ENCODE results near the gene RACK1.
"Not testable (repeated sequence)": the region's sequence is repeated elsewhere in the genome, so short reads cannot be mapped to it uniquely, and the experiment has no call there.

- TF ChIP-seq, protein P1, sequence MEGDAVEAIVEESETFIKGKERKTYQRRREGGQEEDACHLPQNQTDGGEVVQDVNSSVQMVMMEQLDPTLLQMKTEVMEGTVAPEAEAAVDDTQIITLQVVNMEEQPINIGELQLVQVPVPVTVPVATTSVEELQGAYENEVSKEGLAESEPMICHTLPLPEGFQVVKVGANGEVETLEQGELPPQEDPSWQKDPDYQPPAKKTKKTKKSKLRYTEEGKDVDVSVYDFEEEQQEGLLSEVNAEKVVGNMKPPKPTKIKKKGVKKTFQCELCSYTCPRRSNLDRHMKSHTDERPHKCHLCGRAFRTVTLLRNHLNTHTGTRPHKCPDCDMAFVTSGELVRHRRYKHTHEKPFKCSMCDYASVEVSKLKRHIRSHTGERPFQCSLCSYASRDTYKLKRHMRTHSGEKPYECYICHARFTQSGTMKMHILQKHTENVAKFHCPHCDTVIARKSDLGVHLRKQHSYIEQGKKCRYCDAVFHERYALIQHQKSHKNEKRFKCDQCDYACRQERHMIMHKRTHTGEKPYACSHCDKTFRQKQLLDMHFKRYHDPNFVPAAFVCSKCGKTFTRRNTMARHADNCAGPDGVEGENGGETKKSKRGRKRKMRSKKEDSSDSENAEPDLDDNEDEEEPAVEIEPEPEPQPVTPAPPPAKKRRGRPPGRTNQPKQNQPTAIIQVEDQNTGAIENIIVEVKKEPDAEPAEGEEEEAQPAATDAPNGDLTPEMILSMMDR (IDR thresholded peaks at IDR 0.05; ENCODE audit: low read length) = not testable (repeated sequence)
- not testable (repeated sequence) for TF ChIP-seq EZH2 (IDR thresholded peaks at IDR 0.05; ENCODE audit: borderline replicate concordance, low read length)
Measured at GRCh38 chr5:181287331-181287730, 43.6 kb upstream of the RACK1 start.

Measured in OCI-LY1 (cell line).